Right renal cortex interstitium (tissue), 3 donors: ENCODE results near the gene OCA2. TPM values are rescaled to one million over a fixed set of nuclear protein-coding genes. Genes with fewer than 3 reads are reported as not detected.
"Not testable (repeated sequence)": the region's sequence is repeated elsewhere in the genome, so short reads cannot be mapped to it uniquely, and the experiment has no call there.

Experiments
- DNase-seq, 3 donors: peaks; one replicate each; pipeline ENCODE4 v3.0.0-alpha.2; 2013; ENCODE audit warnings: low read depth in 3 of 3, low spot score in 2 of 3
- polyA plus RNA-seq, 3 donors: library from polyadenylated mRNA; unstranded; fragments of 120-200 nt; gene quantifications; one replicate each; pipeline ENCODE4 v1.2.1, GENCODE V29; 2013; ENCODE audit not compliant: insufficient read length in 3 of 3

The OCA2 gene
- polyA plus RNA-seq = 10 to 100 TPM in 1 of 3 donors, 1 to 10 TPM in 2; 6.1 to 10.8 (median 8.7) TPM

DNA sequence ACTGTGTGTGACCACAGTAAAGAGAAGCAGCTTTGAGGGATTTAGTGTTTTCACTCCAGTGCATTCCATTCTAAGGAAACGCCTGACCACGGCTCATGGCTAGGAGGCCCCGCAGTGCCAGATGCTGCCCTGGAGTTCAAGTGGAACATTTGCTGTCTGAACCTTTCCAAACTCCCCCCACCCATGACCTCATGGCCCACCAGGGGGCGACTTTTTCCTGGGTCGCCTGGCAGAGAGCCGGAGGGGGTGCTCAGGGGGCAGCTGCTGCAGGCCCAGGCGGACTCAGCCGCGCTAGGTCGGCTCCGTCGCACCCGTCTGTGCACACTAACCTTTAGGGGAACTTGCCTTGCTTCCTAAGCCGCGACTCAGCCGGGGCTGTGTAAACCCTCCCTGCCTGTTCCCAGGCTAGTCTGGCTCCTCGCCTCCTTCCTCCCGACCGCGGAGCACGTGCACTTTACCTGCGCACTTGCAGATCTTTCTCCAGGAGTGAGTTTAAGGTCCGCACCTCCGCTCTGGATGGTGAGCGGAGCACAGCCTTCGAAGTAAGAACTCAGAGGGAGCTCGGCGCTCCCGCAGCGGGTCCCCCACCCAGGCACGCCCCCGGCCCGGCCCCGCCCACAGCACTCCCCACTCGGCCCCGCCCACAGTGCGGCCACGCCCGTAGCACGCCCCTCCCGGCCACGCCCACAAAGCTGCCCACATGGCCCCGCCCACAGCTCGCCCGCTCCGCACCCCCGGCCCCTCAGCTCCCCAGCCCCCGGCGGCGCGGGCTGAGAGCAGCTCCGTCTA lies at the start of gene OCA2:
Gene OCA2, minus strand, starts transcription at position 550 of the 789 bp plus-strand sequence. CDS start 17,441 bp downstream, outside the sequence.
- DNase-seq = no peak

DNA sequence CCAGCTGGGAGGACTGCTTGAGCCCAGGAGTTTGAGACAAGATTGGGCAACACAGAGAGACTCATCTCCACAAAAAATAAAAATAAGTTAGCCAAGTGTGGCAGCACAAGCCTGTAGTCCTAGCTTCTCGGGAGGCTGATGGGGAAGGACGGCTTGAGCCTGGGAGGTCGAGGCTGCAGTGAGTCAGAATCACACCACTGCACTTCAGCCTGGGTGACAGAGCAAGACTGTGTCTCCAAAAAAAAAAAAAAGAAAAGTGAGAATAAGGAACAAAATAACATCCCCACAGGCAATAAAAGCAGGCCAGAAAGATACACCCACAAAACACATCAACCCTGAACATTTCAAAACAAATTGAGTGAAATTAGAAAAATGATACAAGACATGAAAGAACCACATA lies 48.7 kb upstream of the OCA2 start:
- no peak for DNase-seq

DNA sequence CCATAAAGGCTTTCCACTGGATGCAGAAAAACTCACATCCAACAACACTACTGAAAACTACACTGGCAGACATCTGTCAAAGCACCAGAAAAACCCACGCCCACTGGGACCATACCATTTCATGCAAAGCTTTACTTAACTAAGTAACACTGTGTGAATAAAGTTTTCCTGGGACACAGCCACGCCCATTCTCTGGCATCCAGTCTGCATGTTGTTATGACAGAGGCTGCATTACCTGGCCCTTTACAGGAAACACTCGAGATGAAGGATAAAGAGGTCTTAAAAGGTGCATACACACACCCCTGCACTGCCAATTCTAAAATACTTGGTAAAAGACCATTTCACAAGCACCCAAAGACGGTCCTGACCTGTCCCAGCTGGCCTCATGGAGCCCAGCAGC lies 46.3 kb upstream of the OCA2 start:
- not testable (repeated sequence) for DNase-seq

DNA sequence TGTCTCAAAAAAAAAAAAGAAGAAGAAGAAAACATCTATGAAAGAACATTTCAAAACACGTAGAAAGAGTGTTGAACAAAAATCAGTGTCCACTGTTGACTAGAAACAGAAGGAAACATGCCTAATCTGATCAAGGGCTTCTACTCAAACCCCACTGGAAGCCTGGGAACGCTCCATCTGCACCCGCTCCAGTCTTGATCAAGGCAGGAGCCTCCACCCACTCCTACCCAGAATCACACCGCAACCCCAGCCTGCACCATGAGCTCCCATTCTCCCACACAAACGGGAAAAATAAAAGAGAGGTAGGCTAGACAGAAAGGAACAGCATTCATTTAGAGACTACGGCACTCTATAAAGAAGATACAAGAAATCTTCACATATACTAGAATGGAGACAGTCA lies 40.9 kb upstream of the OCA2 start:
- no peak for DNase-seq

DNA sequence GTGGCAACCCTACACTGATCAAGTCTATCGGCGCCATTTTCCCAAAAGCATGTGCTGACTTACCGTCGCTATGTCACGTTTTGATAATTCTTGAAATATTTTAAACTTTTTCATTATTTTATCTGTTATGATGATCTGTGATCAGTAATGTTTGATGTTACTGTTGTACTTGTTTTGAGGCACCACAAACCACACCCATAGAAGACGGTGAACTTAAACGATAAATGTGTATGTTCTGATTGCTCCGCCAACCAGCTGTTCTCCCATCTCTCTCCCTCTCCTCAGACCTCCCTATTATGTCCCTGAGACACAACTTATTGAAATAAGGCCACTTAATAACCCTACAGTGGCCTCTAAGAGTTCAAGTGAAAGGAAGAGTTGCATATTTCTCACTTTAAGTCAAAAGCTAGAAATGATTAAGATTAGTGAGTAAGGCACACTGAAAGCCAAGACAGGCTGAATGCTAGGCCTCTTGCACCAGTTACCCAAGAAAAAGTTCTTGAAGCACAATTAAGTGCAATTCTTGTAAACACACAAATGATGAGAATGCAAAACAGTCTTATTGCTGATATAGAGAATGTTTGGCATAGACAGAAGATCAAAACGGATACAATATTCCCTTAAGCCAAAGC lies 38.4 kb upstream of the OCA2 start:
- DNase-seq = not testable (repeated sequence)

DNA sequence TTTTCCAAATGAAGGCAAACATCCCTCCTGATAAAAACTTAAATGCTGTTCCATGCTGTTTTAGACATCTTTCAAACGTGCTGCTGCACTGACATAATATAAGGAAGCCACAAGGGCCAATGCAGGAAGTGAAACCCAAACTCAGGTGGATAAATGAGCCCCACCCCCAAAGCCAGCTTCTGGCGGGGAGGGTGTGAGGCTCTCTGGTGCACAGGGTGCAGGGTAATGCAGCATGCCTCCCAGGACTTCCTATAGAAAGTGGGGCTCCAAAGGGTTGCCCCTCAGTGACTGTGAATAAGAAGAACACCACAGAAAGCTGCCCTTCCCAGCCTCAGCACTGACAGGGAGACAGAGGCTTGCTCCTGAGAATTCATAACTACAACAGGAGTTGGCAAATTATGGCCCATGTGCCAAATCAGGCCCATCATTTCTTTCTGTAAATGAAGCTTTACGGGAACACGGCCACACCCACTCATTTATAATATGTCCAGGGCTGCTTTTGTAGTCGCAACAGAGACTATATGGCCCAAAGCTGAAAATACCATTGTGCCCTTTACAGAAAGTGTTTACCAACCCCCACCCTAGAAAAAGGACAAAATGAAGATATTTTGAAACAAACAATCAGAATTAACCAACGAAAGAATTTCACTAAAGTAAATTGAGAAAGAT lies 37.3 kb upstream of the OCA2 start:
- DNase-seq = not testable (repeated sequence)

DNA sequence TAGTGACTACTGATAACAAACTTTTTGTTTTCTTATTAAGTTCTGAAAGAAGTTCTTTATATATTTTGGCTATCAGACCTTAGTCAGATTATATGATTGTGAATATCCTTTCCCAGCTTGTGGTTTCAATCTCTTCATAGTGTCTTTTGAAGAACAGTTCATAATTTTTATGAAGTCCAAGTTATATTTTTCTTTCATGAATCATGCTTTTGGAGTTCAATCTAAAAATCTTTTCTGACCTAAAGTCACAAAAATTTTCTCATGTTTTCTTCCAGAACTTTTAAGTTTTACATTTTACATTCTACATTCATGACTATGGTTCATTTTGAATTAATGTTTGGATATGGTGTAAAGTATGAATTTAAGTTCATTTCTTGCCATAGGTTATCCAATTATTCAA lies 34.2 kb upstream of the OCA2 start:
- DNase-seq = no peak

DNA sequence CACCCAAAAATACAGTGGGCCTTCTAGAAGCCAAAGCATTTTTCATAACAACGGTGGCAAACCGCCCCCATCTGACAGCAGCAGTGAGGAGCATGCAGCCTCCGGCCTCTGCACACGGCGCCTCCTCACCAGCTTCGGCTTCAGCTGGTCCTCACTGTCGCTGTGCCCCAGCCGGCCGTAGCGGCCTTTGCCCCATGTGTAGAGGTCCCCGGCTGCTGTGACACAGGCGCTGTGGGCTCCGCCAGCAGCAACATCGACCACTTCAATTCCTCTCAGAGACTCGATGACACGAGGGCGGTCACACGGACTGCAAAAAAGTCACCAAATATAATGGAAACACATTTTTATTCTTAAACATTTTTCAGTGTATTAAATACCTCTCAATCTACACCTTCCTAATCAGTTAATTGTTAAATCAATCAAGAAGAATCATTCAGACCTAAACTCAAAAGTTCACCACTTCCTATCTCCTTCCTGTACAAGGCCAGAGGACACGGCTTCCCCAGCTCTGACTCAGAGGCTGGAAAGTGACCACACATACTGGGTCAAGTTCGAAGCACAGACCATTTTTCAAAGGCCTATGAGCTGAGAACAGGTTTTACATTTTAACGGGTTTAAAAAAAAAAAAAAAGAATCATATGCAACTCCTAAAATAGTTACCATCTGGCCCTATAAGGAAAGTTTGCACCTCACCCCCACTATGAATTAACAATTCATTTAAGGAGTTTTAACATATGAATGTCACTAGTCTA lies 33.6 kb upstream of the OCA2 start:
- DNase-seq = no peak

DNA sequence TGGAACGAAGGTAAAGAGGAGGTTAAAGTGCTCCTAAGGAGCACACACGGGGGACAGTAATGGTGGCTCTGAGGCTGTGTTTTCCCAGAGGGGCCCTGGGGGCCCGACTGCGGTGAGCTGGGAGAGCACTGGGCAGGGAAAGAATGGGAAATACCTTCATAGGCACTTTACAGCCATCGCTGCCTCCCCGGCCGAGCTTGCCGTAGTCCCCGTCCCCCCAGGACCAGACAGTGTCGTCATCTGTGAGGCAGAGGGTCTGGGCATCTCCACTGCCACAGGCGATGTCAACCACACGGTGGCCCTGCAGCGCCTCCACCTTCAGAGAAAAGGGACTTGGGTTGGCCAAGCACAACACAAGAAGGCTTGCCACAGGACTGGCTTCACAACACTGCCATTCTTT lies 32.8 kb upstream of the OCA2 start:
- DNase-seq = no peak

DNA sequence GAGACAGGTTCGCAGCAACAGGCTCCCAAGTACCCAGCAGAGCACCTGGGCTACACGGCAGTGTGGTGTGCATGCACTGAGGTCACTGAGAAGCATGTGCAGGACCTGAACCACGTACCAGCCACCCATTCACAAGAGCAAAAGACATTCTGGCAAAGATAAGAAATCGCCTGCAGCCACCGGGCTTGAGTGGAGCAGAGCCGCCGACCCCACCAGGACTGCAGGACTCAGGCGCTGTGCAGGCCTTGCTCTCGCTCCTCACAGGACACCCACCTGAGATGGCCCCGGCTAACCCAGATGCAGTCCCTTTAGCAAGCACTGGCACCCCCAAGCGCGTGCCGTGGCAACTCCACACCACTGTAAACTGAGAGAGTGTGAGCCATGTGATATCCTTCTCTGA lies 32.3 kb upstream of the OCA2 start:
- DNase-seq = no peak

DNA sequence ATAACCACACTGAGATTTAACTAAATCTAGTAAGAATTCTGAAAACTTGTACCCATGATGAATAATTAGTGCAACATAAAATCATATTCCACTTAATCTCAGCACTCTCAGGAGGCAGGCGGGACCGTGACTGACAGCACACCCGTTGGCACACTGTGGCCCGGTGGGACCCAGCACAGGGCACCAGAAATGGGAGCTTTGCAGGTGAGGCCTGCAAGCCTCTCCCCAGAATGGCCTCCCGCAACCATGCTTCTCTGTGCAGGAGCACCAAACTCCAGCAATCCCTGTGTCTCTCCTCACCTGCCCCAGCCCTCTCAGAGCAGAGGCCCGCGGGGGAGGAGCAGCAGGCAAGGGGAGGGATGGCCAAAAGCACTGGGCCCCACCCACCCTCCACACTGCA lies 31.5 kb upstream of the OCA2 start:
- no peak for DNase-seq

DNA sequence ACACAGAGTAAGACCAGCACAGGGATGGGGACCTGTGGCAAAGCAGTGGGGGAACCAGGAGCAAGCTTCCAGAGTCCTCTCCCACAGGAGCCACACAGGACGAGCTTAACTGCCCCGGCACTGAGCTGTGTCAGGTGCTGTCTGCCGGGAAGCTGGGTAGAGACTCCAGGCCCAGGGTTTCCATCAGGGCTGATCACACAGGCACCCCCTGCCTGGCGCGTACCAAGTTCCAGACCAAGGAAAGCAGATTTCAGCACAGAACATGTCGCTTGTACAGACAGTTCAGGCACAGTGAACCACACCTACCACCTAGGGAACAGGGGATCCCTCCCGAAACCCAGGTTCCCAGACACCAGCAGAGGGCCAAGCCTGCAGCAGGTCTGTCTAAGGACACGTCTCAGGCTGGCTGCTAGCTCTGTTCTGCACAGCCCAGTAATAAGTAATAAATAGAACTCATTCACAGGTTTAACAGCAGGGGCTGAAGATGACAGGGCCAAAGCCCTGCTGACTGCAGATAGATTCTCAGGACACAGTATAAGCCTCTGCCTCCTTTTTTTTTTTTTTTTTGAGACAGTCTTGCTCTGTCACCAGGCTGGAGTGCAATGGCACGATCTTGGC lies 30.2 kb upstream of the OCA2 start:
- DNase-seq = no peak

DNA sequence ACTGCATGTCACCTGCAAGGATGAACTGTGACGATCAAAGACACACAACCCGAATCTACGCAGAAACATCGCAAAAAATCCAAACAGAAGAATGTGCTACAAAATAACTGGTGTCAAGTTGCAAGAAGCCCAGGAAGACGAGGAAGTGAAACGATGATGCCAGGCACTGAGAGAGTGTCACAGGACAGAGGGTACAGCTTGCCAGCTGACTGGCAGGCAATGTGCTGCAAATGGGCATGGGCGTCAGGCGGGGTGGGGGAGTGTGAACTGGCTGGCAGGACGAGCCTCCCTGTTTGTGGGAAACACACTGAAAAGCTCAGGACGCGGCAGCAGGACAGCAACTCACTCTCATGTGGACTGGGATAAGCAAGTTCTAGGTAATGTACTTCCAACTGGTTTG lies 28.9 kb upstream of the OCA2 start:
- DNase-seq = no peak

DNA sequence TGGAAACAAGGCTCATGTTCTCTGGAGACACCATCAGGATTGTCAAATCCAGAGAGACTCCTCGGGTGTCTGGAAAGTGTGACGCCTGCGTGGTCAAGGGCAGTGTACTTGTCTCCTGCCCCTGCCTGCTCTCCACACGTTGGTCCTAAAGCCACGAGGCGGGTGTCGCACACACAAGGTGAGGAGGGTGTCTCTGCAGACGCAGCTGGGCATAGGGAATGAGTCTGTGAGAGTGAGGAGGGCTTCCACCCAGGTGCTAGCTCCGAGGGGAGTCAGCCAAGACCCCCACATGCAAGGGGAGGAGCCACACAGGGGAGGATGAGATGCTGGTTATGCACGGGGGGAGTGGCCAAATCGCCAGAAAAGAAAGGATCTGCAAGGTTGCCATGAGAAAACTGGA lies 27.9 kb upstream of the OCA2 start:
- no peak for DNase-seq

DNA sequence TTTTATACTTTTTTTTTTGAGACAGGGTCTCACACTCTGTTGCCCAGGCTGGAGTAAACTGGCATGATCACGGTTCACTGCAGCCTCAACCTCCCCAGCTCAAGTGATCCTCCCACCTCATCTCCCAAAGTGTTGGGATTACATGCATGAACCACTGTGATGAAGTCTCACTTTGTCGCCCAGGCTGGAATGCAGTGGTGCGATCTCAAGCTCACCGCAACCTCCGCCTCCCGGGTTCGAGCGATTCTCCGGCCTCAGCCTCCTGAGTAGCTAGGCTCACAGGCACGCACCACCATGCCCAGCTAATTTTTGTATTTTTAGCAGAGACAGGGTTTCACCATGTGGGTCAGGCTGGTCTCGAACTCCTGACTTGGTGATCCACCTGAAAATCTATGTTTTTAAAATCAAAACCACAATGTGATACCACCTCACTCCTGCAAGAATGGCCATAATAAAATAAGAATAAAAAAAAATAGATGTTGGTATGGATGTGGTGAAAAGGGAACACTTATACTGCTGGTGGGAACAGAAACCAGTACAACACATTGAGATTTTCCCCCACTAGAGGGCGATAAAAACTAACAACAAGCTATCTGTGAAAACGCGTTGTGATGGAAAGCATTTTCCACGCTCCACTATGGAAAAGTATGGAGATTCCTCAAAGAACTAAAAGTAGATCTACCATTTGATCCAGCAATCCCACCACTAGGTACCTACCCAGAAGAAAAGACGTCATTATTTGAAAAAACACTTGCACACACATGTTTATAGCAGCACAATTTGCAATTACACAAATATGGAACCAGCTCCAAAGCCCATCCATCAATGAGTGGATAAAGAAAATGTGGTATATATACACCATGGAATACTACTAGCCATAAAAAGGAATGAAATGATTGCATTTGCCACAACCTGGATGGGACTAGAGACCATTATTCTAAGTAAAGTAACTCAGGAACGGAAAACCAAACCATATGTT lies 26.8 kb upstream of the OCA2 start:
- DNase-seq = no peak

DNA sequence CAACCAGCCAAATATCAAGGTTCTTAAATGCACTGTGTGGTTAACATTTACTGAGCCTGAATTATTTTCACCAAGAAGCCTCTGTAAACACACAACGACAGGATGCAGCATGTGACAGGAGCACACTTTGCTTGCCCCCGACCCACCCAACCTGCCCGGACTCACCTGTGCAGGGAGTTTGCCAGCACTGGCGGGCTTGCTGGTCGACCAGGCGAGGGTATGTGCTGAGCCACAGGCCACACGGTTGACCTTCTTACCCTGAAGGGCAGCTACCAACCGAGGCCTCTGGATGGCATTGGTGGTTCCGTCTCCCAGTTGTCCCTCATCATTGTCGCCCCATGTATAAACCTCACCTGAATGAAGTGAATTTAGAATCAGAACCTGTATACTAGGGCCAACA lies 25.7 kb upstream of the OCA2 start:
- no peak for DNase-seq

DNA sequence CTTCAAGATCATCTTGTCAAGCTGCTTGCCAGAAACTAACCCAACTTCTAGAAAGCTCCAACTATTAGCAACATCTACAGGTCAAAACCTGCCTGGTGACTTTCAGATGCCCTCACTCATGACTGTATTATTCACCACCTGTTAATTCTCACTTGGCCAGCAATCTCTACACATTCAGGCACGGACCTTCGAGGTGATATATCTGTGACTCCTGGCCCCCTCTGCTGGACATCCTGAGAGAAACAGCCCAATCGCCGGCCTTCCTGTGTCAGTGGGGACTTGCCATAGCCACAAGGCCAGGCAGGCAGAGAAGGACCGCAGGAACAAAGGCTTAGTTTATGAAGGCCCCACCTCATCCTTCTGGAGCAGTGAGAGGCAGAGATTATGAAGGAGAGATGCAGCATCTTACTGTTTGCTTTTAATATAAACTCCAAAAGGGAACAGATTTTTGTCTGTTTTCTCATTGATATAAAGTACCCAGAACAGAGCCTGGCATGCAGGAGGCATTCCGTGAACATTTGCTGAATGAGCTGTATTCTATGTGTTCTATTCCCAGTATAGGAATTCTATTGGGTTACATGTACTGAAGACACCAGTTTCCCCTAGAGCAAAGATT lies 24.4 kb upstream of the OCA2 start:
- DNase-seq = no peak

DNA sequence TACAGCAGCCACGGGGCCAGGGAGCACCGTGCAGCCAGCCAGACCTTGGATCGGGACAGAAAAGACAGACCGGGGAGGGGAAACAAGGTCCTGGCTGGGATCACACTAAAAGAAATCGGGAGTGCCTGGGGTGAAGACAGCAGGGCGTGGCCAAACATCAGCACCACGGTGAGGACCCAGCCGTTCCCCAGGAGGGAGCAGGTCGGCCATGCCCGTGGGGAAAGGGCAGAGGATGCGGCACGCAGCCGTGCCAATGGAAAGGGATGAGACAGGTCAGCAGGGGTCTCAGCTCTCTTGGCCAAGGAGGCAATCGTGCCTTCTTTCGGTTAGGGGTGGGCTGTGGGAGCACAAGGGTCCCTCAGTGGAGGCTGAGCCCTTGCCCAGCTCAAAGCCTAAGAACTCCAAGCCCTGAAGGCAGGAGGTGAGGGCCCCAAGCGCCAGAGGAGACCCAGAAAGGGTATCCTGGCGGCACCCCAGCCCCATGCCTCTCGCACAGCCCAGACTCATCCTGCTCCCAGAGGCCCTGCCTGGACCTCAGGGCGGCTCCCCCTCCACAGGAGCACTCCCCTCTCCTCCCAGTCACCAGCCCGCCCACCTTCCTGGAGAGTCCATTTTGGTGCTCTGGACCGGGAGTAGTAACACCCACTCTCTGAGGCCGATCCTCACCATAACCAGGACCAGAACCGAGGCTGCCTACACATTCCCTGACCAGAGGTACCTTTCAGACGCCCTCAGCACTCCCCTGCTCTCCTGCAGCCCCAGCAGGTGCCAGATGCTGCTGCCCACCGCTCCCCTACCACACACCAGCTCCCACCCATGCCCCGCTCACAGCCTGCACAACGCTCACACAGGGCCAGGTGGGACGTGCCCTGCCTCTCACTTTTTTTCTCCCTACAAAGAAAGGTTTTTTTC lies 23.2 kb upstream of the OCA2 start:
- DNase-seq = no peak
